ENCODE data around the gene ROPN1.
"Not testable (repeated sequence)": the region's sequence is repeated elsewhere in the genome, so short reads cannot be mapped to it uniquely, and the experiment has no call there.

GRCh38 chr3:123981317-123981716 lies 10.6 kb downstream of the ROPN1 start:
- not testable (repeated sequence) for TF ChIP-seq EZH2 (IDR thresholded peaks at IDR 0.05; ENCODE audit: insufficient read depth, poor library complexity, severe bottlenecking); EZH2phosphoT487 (IDR thresholded peaks at IDR 0.05; ENCODE audit: insufficient read depth, low read depth)

Data from GM23248 (cell line).